OCI-LY1 (cell line): ENCODE data around the gene HOXA3.

Source experiments
- H2AFZ ChIP-seq: fragments of 200-600 bp; sonication (generic), shearing (Covaris generic); 2 replicates; pipeline ENCODE4 v1.6.0; 2014; ENCODE audit warnings: antibody characterized with exemption, mild to moderate bottlenecking, low read length
- H3F3A ChIP-seq: fragments of 200-600 bp; sonication (generic), shearing (Covaris generic); 2 replicates; pipeline ENCODE4 v1.6.0; 2014; ENCODE audit warnings: mild to moderate bottlenecking, antibody characterized with exemption, low read length, moderate library complexity; ENCODE audit not compliant: insufficient read depth
- H3K27ac ChIP-seq: fragments of 200-600 bp; sonication (generic); 2 replicates; pipeline ENCODE4 v1.5.1; 2014; ENCODE audit warnings: low read length, mixed run types, mild to moderate bottlenecking, low read depth; ENCODE audit not compliant: poor library complexity, severe bottlenecking
- H3K27me3 ChIP-seq: fragments of 200-600 bp; sonication (generic); 2 replicates; pipeline ENCODE4 v1.6.0; 2014; ENCODE audit warnings: antibody characterized with exemption, mild to moderate bottlenecking, low read length, moderate library complexity; ENCODE audit not compliant: insufficient read depth
- H3K36me3 ChIP-seq: fragments of 200-600 bp; sonication (generic); 2 replicates; pipeline ENCODE4 v1.6.1; 2014; ENCODE audit warnings: mild to moderate bottlenecking, antibody characterized with exemption, low read length, moderate library complexity, mixed read lengths; ENCODE audit not compliant: insufficient read depth
- H3K4me1 ChIP-seq: fragments of 200-600 bp; sonication (generic); 2 replicates; pipeline ENCODE4 v1.5.1; 2014; ENCODE audit warnings: mild to moderate bottlenecking, low read length, moderate library complexity; ENCODE audit not compliant: insufficient read depth, severe bottlenecking
- H3K4me2 ChIP-seq: fragments of 200-600 bp; sonication (generic), shearing (Covaris generic); 2 replicates; pipeline ENCODE4 v1.6.1; 2014; ENCODE audit warnings: low read length
- H3K4me3 ChIP-seq: fragments of 200-600 bp; sonication (generic); 2 replicates; pipeline ENCODE4 v1.5.1; 2014; ENCODE audit warnings: low read length, low read depth, mild to moderate bottlenecking, mixed read lengths; ENCODE audit not compliant: poor library complexity, severe bottlenecking
- H3K79me2 ChIP-seq: fragments of 200-600 bp; shearing (Covaris generic); 2 replicates; pipeline ENCODE4 v1.6.1; 2016; ENCODE audit warnings: mixed run types, low read length, mixed read lengths; ENCODE audit not compliant: insufficient read depth
- H3K9ac ChIP-seq: fragments of 200-600 bp; sonication (generic), shearing (Covaris generic); 2 replicates; pipeline ENCODE4 v1.6.1; 2014; ENCODE audit warnings: mild to moderate bottlenecking, low read length, mixed read lengths
- H3K9me2 ChIP-seq: fragments of 200-600 bp; sonication (generic), shearing (Covaris generic); 2 replicates; pipeline ENCODE4 v1.6.1; 2014; ENCODE audit warnings: low read depth, mild to moderate bottlenecking, low read length, mixed read lengths
- H3K9me3 ChIP-seq: fragments of 200-600 bp; shearing (Covaris generic); 2 replicates; pipeline ENCODE4 v1.6.1; 2014; ENCODE audit warnings: low read length, mixed read lengths
- H4K20me1 ChIP-seq: fragments of 200-600 bp; sonication (generic), shearing (Covaris generic); 2 replicates; pipeline ENCODE4 v1.6.0; 2016; ENCODE audit warnings: mild to moderate bottlenecking, low read length; ENCODE audit not compliant: insufficient read depth
- CTCF ChIP-seq: fragments of 200-600 bp; sonication (generic), shearing (Covaris generic); IDR thresholded peaks from 2 replicates; pipeline ENCODE4 v1.5.1; 2017; ENCODE audit warnings: mild to moderate bottlenecking, antibody characterized with exemption, low read length, moderate library complexity, mixed read lengths
- EZH2 ChIP-seq: fragments of 200-600 bp; sonication (generic), shearing (Covaris generic); IDR thresholded peaks from 2 replicates; pipeline ENCODE4 v1.8.0; 2017; ENCODE audit warnings: borderline replicate concordance, mixed run types, mild to moderate bottlenecking, antibody characterized with exemption, low read length, moderate library complexity, mixed read lengths

Gene HOXA3

GRCh38 chr7:27151931-27152815, at the start of gene HOXA3:
Gene HOXA3 (minus strand): TSS chr7:27152583. CDS start chr7:27110640, 41,943 bp downstream.
- Histone ChIP-seq H3K27ac (no peak within 1 kb of the TSS), H2AFZ (no peak within 1 kb of the TSS), H3K36me3 (no peaks in the 10 kb centered on the region), H3K79me2 (no peaks in the 10 kb centered on the region), H3K27me3 (peaks cover 24% of the 10 kb centered on the region; the same call in 1 of the 2 replicates), H3K4me2 (peak within 1 kb of the TSS; percentile 91), H3K9ac (peak within 1 kb of the TSS; percentile 61; the same call in 1 of the 2 replicates), H3K4me1 (peaks cover 49% of the 10 kb centered on the region), H3F3A (no peaks in the 10 kb centered on the region), H4K20me1 (no peaks in the 10 kb centered on the region), H3K4me3 (peak within 1 kb of the TSS; percentile 63), H3K9me2 (no peaks in the 10 kb centered on the region), H3K9me3 (no peaks in the 10 kb centered on the region)
- TF ChIP-seq EZH2 = no peak
- TF ChIP-seq CTCF = no peak

GRCh38 chr7:27201580-27202017, 49.2 kb upstream of the HOXA3 start:
- Histone ChIP-seq H2AFZ (no peak overlapping the region), H3K9me3 (no peaks in the 10 kb centered on the region), H3K27ac (no peak overlapping the region), H3K4me3 (peak overlapping the region; percentile 69), H3K4me2 (peak overlapping the region; percentile 86), H3K9me2 (no peaks in the 10 kb centered on the region), H4K20me1 (no peaks in the 10 kb centered on the region), H3K36me3 (no peaks in the 10 kb centered on the region), H3K27me3 (peaks cover 5% of the 10 kb centered on the region; the same call in 1 of the 2 replicates), H3K4me1 (peaks cover 32% of the 10 kb centered on the region), H3K9ac (no peak overlapping the region), H3K79me2 (no peaks in the 10 kb centered on the region), H3F3A (no peaks in the 10 kb centered on the region)
- TF ChIP-seq EZH2 (no peak), CTCF (no peak)

GRCh38 chr7:27200761-27201579, 48.6 kb upstream of the HOXA3 start:
- TF ChIP-seq EZH2 (no peak), CTCF (no peak)
- Histone ChIP-seq H3K27ac (no peak overlapping the region), H3K4me2 (peak overlapping the region; percentile 86), H2AFZ (0 out of 2 replicates have a peak overlapping the region, but pooled peaks have one; percentile 12), H3K27me3 (peaks cover 4% of the 10 kb centered on the region; the same call in 1 of the 2 replicates), H3K9me2 (no peaks in the 10 kb centered on the region), H3K9me3 (no peaks in the 10 kb centered on the region), H3K4me3 (peak overlapping the region; percentile 69), H4K20me1 (no peaks in the 10 kb centered on the region), H3K4me1 (peaks cover 36% of the 10 kb centered on the region), H3K79me2 (no peaks in the 10 kb centered on the region), H3K9ac (peak overlapping the region; percentile 54; the same call in 1 of the 2 replicates), H3K36me3 (no peaks in the 10 kb centered on the region), H3F3A (no peaks in the 10 kb centered on the region)
